ENCODE results near the gene AQP6. TPM values are rescaled to one million over a fixed set of nuclear protein-coding genes. Genes with fewer than 3 reads are reported as not detected.

Gene AQP6
- total RNA-seq, 4 donors from 2014 or later, result 0.10 to 0.20 TPM; not detected in 2

GRCh38 chr12:49952391-49953055 lies 20.2 kb upstream of the AQP6 start:
- TF ChIP-seq, protein P1, sequence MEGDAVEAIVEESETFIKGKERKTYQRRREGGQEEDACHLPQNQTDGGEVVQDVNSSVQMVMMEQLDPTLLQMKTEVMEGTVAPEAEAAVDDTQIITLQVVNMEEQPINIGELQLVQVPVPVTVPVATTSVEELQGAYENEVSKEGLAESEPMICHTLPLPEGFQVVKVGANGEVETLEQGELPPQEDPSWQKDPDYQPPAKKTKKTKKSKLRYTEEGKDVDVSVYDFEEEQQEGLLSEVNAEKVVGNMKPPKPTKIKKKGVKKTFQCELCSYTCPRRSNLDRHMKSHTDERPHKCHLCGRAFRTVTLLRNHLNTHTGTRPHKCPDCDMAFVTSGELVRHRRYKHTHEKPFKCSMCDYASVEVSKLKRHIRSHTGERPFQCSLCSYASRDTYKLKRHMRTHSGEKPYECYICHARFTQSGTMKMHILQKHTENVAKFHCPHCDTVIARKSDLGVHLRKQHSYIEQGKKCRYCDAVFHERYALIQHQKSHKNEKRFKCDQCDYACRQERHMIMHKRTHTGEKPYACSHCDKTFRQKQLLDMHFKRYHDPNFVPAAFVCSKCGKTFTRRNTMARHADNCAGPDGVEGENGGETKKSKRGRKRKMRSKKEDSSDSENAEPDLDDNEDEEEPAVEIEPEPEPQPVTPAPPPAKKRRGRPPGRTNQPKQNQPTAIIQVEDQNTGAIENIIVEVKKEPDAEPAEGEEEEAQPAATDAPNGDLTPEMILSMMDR (IDR thresholded peaks at IDR 0.05), result no peak
- no peak for TF ChIP-seq POLR2A (IDR thresholded peaks at IDR 0.05)
- H3K4me3 ChIP-seq (ENCODE audit: low read depth, poor library complexity, severe bottlenecking), result no peak overlapping the region
- intact Hi-C loops (cut with DNase I; ENCODE audit: low total_unique reads), result no loop called here
- no peak for DNase-seq (ENCODE audit: low spot score in 2 of 2)
- 88 to 92% methylated on average over 1 of the region's 1 CpG for WGBS, 2 donors

DNA sequence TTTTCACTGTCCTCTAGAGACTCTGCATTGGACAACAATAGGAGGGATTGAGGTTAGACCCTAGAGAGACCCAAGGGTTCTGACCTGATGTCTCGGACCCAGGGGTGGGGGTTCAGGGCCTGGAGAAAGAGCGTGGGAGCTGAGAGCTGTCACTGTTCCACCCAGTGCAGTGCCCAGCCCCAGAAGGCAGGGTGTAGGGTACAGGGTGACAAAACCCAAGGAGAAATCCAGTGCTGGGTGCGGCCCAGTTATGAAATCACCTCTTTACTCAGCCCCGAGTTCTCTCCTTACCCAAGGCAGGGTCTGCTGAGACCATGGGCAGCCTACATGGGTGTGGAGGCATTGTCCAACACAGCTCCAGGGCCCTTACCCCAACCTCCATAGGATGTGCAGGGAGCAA lies 19.6 kb upstream of the AQP6 start:
- intact Hi-C loops (cut with DNase I; ENCODE audit: low total_unique reads), result no loop called here
- no peak overlapping the region for H3K4me3 ChIP-seq (ENCODE audit: low read depth, poor library complexity, severe bottlenecking)
- TF ChIP-seq, protein P1 (IDR thresholded peaks at IDR 0.05), result no peak
- no peak for TF ChIP-seq POLR2A (IDR thresholded peaks at IDR 0.05)
- DNase-seq (ENCODE audit: low spot score in 2 of 2), result no peak
- WGBS, 2 donors, result 63 to 73% methylated on average over 4 of the region's 4 CpGs

DNA sequence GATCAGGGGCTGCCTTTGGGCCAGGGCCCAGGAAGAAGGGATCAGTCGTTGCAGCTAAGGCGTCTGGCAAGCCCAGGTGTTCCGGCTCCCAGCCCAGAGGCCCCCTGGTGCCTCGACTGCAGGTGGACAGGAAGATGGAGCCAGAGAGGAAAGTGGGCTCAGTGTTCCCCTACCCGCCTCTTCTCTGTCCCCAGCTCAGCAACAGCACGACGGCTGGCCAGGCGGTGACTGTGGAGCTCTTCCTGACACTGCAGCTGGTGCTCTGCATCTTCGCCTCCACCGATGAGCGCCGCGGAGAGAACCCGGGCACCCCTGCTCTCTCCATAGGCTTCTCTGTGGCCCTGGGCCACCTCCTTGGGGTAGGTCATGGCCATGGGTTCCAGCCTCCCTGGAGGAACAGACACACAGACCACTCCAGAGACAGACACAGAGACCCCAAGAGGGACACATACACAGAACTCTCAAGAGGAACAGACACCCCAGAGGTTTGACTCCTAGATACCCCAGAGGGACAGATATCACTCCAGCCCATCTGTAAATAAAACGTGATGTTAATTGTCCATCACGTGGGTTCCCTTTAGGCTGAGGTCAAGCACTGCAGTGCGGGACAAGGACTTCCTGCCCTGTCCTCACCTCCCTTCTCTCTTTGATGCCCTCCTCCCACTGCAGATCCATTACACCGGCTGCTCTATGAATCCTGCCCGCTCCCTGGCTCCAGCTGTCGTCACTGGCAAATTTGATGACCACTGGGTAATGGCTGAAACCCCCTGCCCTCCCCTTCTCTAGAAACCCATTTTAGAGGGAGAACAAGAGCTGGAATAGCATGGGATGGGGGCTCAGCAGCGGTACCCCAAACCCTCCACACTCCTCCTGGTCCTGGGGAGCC lies 18.5 kb upstream of the AQP6 start:
- WGBS, 2 donors, result 76 to 87% methylated on average over 20 to 21 of the region's 21 CpGs
- no peak for DNase-seq (ENCODE audit: low spot score in 2 of 2)

DNA sequence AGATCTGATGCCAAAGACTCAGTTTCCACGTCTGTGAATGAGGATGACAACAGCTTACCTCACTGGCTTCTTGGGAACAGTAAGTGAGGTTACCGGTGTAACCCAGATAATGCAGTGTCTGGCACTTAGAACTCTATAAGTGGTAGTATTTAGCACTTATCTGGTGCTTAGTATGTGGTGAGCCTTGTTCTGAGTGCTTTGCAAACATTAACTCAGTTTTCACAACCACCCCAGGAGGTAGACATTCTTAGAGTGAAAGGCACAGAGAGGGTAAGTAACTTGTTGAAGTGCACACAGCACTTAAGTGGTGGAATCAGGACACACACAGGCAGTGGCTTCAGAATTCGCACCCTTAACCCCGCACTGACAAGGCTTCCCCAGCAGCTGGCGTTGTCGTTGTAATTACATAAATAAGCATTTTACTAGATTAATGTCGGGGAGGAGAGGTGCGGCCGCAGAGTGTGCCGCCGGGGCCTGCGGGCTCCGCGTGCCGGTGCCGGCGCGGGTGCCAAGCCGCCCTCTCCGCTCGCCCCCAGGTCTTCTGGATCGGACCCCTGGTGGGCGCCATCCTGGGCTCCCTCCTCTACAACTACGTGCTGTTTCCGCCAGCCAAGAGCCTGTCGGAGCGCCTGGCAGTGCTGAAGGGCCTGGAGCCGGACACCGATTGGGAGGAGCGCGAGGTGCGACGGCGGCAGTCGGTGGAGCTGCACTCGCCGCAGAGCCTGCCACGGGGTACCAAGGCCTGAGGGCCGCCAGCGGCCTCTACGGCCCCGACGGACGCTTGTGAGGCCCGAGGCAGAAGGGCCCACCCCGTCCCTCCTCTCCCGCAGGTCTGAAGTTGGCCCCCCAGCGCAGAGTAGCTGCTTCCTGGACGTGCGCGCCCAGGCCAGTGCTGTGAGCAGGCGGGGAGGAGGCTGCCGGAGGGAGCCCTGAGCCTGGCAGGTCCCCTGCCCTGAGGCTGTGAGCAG lies 17.6 kb upstream of the AQP6 start:
- intact Hi-C loops (cut with DNase I; ENCODE audit: low total_unique reads), result no loop called here
- TF ChIP-seq, protein P1 (IDR thresholded peaks at IDR 0.05), result no peak
- TF ChIP-seq POLR2A (IDR thresholded peaks at IDR 0.05), result no peak
- H3K4me3 ChIP-seq (ENCODE audit: low read depth, poor library complexity, severe bottlenecking), result no peak overlapping the region
- 27 to 31% methylated on average over 28 to 46 of the region's 53 CpGs for WGBS, 2 donors
- no peak for DNase-seq (ENCODE audit: low spot score in 2 of 2)

More for the DNA sequence above, 18.5 kb upstream of the AQP6 start:
- TF ChIP-seq POLR2A (IDR thresholded peaks at IDR 0.05), result no peak
- TF ChIP-seq, protein P1 (IDR thresholded peaks at IDR 0.05), result no peak
- H3K4me3 ChIP-seq (ENCODE audit: low read depth, poor library complexity, severe bottlenecking), result no peak overlapping the region
- intact Hi-C loops (cut with DNase I; ENCODE audit: low total_unique reads), result no loop called here

DNA sequence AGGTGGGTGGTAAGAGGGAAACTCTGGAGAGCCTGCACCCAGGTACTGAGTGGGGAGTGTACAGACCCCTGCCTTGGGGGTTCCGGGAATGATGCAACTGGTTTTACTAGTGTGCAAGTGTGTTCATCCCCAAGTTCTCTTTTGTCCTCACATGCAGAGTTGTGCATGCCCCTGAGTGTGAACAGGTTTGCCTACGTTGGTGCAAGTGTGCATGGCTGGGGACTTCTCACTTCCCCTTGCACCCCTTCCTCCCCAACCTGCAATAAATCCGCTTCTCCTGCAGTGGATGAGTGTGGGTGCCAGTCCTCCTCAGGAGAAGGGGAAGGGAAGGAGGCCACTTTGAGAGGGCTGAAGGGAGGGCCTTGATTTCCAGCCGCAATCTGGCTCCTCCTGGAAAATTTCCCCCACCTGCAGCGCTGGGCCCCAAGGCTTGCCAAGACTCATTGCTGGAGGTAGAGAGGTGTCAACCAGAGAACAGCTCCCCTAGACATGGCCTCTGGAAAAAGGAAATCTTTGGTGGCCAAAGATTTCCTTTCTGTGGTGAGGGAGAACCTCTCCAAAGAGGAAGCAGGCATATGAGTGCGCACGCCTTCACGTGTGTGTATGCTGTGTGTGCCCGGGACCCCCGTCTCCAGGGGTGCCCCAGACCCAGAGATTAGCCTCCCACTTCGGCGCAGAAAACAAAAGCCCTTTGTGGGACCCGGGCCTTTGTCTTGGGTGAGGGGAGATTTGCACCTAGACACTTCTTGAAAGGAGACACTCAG lies 16.7 kb upstream of the AQP6 start:
- no peak for TF ChIP-seq POLR2A (IDR thresholded peaks at IDR 0.05)
- TF ChIP-seq, protein P1 (IDR thresholded peaks at IDR 0.05), result no peak
- H3K4me3 ChIP-seq (ENCODE audit: low read depth, poor library complexity, severe bottlenecking), result no peak overlapping the region
- intact Hi-C loops (cut with DNase I; ENCODE audit: low total_unique reads), result no loop called here
- no peak for DNase-seq (ENCODE audit: low spot score in 2 of 2)
- WGBS, 2 donors, result 59 to 76% methylated on average over 13 of the region's 13 CpGs
